ENCODE results near the gene RPS6KB2. TPM values are rescaled to one million over a fixed set of nuclear protein-coding genes. Genes with fewer than 3 reads are reported as not detected.

The RPS6KB2 gene
- total and polyA plus RNA-seq, 12 donors: 36.6 to 111 (median 50.0) TPM

GRCh38 chr11:67482275-67482826 is 54.1 kb downstream of the RPS6KB2 start:
- H3K27me3 ChIP-seq: no peaks in the 10 kb centered on the region
- TF ChIP-seq CTCF (IDR thresholded peaks at IDR 0.05) (no peak), POLR2A (IDR thresholded peaks at IDR 0.05) (no peak)
- H3K4me3 ChIP-seq: peak overlapping the region in 2 of 4 donors; percentile 41 to 67
- peaks cover 0 to 5% of the 10 kb centered on the region in 2 donors for H3K36me3 ChIP-seq (replicated peaks in 1 of 2)
- intact Hi-C loops (cut with DNase I): no loop called here
- peak overlapping the region in 4 of 5 donors; percentile 64 to 92 (median 84) for H3K27ac ChIP-seq
- no peaks in the 10 kb centered on the region for H3K9me3 ChIP-seq (replicated peaks in 1 of 3)
- H3K4me1 ChIP-seq (replicated peaks in 1 of 2): peaks cover 17 to 24% of the 10 kb centered on the region in 2 donors
- no peak for DNase-seq
- 29 to 41% (median 39%) methylated on average over 19 of the region's 19 CpGs for WGBS, 4 donors

- TF ChIP-seq POLR2A (IDR thresholded peaks at IDR 0.05) (peak; percentile 36 to 40), CTCF (IDR thresholded peaks at IDR 0.05) (peak in 5 of 6 experiments; percentile 26 to 61 (median 42))
- 9 to 24% (median 12%) methylated on average over 13 to 60 of the region's 60 CpGs for WGBS, 4 donors
- no peaks in the 10 kb centered on the region for H3K9me3 ChIP-seq (replicated peaks in 1 of 3)
- H3K36me3 ChIP-seq (replicated peaks in 1 of 2): peaks cover 0 to 12% of the 10 kb centered on the region in 2 donors
- H3K4me1 ChIP-seq (replicated peaks in 1 of 2): peaks cover 17 to 24% of the 10 kb centered on the region in 2 donors
- peak; percentile 95 to 99 (median 98) for DNase-seq
- H3K27me3 ChIP-seq: no peaks in the 10 kb centered on the region
- peak within 1 kb of the TSS in 4 of 5 donors; percentile 64 to 92 (median 84) for H3K27ac ChIP-seq
- peak within 1 kb of the TSS in 2 of 4 donors; percentile 41 to 67 for H3K4me3 ChIP-seq
- intact Hi-C loops (cut with DNase I): no loop called here
Measured at GRCh38 chr11:67482827-67483798, 54.8 kb downstream of the RPS6KB2 start, which contains the start of gene AIP. Gene AIP, plus strand, starts transcription at chr11:67483026. Its CDS starts 133 bp downstream, at chr11:67483159.

GRCh38 chr11:67483831-67484665 is 55.8 kb downstream of the RPS6KB2 start:
- WGBS, 4 donors: 88 to 92% (median 88%) methylated on average over 13 to 16 of the region's 16 CpGs
- Histone ChIP-seq H3K4me3 (peak overlapping the region in 1 of 4 donors; percentile 67), H3K9me3 (replicated peaks in 1 of 3) (no peaks in the 10 kb centered on the region), H3K27ac (peak overlapping the region in 1 of 5 donors; percentile 26), H3K4me1 (replicated peaks in 1 of 2) (peaks cover 17 to 24% of the 10 kb centered on the region in 2 donors), H3K36me3 (replicated peaks in 1 of 2) (peaks cover 0 to 16% of the 10 kb centered on the region in 2 donors), H3K27me3 (no peaks in the 10 kb centered on the region)
- no peak for DNase-seq
- no peak for TF ChIP-seq POLR2A (IDR thresholded peaks at IDR 0.05)
- TF ChIP-seq CTCF (IDR thresholded peaks at IDR 0.05): no peak
- intact Hi-C loops (cut with DNase I): no loop called here
